OCI-M2 (cell line): ENCODE data around the gene PCNT.
"Not testable (repeated sequence)": the region's sequence is repeated elsewhere in the genome, so short reads cannot be mapped to it uniquely, and the experiment has no call there.

ENCODE experiments used
- DNase-seq: peaks from one replicate; lab custom pipeline; 2025; ENCODE audit not compliant: unreplicated experiment; lab: John Stamatoyannopoulos, UW

Gene PCNT

DNA sequence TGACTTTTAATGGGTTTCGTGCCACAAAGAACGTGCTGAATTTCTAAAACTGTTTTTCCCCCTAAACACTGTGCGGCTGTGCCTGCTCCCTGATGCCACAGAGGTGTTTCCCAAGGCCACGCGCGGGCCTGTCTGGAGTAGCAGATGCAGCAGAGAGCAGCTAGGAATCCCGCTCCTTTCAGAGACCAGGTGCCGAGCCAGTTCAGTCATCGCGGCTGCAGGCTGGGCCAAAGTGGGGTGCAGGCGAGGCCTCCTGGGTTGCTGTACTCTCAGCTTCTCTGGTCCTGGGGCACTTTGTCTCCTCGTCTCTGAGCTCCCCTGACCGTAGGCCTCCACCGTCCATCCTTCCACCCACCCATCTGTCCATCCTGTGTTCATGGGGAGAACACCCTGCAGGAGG, 117.4 kb downstream of the PCNT start:
- no peak for DNase-seq

DNA sequence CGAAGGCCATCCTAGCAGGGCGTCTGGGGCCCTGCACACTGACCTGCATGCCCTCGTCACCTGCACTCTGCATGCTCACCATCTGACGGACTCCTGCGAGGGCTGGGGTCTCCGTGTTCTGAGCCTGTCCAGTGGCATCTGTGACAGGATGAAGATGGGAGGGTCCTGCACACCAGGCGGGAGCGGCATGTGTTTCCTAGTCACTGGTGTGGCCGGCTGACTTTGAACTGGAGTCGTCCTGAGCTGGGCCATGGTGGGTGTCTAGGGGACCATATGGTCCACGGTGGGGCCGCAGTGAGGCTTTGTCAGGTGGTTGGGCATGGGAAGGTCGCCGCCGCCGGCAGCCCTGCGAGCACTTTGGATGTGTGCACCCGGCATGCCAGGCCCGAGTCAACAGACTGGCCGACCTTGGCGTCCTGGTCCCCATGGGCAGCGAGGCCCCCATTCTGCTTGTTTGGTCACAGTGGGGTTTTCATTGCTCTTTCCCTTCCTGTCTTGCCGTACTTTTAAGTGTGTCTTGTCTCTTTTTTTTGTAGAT, 118.1 kb downstream of the PCNT start:
- DNase-seq = no peak

DNA sequence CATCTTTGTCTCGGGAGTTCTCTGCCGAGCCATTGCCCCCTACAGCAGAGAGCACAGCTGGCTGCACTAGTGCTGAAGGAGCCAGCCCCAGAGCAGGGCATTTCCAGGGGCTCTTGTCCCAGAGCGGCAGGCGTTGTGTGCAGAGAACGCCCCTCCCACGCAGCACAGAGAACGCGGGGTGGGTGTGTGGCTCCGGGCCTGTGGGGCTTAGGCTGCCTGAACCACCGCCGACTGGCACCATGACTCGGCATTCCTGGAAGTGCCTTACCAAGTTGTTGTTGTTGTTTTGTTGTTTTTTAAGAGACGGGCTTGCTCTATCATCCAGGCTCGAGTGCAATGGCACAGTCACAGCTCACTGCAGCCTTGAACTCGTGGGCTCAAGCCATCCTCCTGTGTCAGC, 119.0 kb downstream of the PCNT start:
- DNase-seq = no peak

DNA sequence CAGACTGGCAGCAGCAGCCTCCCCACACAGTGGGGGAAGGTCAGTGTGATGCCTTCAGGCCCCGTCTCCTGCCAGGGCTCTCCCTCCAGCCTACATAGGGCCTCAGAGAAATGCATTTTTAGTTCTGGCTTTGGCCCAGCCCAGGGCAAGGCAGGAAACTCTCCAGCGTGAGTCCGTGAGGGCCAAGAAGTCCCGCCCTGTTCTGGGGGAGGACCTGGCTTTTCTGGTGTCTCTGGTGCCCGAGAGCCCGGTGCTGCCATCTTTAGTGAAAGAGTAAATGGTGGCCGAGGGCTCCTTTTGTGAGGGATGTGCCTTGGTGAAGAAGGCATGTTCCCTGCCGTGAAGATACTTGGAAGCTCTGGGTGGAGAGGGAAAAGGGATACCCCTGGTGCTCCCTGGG, 120.0 kb downstream of the PCNT start:
- no peak for DNase-seq

DNA sequence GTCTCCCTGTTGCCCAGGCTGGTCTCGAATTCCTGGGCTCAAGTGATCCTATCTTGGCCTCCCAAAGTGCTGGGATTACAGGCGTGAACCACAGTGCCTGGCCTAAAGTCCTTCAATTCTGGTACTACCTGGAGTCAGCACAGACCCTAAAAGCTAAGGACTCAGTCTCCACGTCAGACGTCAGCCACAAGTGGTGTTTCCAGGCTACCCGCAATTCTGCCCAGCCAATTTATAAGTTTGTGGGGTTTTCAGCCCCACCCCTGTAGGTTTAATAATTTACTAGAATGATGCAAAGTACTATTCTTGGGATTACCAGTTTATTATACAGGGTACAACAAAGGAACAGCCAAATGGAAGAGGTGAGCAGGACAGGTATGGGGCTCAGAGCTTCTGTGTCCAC, 124.2 kb downstream of the PCNT start:
- no peak for DNase-seq

DNA sequence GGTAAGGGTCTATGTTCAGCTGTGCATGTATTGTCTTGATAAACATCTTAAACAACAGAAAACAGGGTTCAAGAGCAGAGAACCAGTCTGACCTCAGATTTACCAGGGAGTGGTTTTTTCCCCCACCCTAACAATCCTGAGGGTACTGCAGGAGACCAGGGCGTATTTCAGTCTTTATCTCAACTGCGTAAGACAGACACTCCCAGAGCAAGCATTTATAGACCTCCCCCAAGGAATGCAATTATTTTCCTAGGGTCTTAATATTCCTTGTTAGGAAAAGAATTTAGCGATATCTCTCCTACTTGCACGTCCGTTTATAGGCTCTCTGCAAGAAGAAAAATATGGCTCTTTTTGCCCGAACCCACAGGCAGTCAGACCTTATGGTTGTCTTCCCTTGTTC, 124.9 kb downstream of the PCNT start:
- DNase-seq = not testable (repeated sequence)

DNA sequence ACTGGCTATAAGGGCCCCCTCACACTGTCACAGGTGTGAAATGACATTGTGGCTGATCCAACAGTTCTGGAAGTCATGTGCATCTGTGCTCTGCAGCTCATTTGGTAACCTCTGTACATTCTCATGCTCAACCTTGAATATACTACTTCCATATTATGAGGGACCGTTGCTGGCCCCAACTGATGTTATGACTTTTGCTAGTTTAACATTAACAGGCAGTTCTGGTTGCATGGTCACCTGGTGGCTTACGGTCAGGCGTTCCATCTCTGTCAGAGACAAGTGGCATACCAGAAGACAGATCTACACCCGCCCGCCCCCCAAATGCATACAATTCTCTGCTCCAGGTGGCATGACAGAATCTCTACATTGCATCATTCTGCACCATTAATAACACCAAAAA, 128.8 kb downstream of the PCNT start:
- no peak for DNase-seq

DNA sequence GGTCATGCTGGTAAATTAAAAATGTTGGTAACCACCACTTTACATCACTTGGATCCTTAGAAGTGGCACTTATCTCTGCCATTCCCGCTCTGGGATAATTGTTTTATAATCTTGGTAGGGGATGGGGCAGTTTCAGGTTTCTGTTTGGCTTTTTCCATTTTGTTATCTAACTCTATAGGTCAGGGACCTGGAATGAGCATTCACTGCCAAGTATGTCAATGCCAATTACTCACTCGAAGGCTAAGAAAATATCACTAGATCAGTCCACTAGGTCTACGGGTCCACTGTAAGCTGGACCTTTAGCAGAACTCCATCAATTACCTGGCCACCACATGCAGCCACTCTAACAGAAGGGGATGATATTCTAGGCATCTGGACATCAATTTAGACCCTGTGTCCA, 130.2 kb downstream of the PCNT start:
- no peak for DNase-seq

DNA sequence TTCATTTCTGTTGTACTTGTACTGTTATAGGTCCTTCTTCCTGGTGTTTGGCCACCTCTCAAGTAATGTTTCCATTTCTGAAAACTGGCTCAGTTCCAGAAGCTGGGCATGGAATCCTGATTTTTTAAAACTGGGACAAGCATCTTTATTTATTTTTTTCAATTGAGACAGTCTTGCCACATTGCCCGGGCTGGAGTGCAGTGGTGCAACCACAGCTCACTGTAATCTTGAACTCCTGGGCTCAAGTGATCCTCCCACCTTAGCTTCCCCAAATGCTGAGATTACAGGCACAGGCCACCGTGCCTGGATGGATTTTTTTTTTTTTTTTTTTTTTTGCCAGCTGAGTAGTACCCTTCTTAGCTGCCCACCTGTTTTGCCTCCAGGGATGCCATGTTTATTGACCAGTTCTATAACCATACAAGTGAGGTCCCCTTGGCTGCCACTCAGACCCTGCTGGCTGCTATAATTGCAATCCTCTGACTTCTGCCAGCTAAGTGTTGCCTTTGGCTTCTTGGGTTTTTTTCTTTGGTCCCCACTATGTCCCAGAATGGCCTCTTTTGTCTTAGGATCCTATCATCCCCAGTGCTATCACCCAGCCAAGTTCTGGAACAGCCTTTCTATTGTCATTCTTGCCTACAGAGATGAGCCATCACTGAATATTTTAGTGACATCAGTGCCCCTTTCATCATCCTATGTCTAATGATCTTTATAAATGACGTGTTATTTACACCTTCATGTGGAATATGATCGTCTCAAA, 130.9 kb downstream of the PCNT start:
- DNase-seq = no peak

DNA sequence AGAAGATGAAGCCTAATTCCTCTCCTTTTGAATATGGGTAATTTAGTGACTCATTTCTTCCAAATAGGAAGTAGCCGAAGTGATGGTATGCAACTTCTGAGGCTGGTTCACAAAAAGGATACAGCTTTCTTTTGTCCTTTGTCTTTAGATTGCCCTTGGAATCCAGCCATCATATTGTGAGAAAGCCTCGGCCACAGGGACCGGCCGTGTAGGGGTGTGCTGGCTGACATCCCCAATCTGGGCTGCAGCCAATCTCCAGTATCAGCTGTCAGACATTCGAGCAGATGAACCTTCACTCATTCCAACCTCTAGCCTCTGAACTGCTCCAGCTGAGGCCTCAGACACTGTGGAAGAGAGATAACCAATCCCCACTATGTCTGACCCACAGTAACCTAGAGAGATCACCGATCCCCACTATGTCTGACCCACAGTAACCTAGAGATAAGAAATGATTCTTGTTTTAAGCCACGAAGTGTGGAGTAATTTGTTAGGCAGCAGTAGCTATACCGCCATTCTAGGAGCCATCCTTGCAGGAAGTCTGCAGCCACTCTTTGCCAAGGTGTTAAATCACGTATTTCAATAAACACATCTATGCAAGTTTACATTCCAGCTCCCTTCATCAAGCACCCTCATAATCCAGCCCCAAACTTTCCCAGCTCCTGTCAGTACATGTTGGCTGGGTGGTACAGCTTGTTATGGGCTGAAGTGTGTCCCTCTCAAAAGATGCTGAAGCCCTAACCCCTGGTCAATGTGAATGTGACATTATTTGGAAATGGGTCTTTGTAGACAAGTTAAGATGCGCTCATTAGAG, 131.8 kb downstream of the PCNT start:
- peak; percentile 80 for DNase-seq

DNA sequence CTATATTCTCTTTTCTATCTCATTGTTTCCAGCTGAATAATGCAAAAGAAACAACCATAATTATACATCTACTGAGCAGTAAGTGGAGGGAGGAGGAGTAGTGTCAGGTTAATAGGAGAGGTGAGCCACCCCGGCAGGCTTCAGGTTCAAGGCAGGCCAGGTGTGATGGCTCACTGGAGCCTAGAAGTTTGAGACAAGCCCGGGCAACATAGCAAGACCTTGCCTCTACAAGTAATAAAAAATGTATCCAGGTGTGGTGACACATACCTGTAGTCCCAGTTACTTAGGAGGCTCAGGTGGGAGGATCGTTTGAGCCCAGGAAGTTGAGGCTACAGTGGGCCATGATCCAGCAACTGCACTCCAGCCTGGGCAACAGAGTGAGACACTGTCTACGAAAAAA, 132.8 kb downstream of the PCNT start:
- DNase-seq = no peak

DNA sequence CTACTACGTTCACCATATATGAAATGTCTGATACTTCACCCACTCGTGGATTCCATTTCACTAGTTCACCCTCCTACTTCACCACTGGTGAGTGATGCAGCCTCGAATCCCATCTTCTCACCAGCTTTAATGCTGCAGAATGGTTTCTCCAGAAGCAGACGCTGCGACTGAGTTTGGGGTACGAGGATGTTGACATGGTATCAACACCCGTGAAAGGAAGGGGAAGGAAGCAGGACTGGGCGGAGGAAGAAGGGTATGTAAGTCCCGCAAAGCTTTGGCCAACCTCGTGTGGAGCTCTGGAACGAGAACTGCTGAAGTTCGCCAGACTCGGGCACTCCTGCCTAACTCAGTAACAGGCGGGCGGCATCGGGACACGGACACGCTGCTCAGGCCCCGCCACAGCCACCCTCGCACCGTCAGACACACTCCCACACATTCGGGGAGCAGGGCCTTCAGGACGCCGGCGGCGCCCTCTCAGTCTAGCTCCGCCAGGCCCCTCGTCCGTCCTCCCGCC, 133.9 kb downstream of the PCNT start:
- DNase-seq = peak; percentile 96

DNA sequence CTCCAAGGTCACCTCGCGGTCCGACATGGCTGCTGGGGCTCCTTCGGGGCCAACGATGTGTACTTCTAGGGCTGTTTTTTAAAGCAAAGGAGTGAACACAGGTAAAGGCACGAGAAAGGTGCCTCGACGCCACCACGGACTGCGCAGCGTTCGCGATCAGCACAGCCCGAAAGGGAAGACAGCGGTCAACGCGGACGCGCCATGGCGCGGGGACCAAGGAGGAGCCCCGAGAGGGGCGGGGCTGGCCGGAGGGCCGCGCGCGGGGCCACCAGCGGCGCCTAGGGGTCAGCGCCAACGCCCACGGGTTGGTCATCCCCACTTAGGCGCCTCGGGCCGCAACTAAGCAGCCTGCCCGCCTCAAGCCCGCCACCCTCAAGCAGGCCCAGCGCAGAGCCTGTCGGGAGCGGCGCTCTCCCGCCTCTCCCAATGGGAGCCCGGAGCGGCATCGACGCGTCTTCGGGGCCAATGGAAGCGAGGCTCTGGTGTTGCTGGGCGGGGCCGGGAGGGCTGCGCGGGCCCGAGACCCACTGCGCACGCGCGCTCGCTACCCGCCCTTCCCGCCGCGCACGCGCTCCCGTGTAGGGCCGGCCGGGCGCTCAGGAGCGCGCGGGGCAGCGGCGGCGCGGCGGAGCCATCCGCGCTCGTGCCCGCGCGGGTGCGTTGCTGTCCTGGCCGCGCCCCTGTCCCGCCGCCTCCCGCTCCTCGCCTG, 134.5 kb downstream of the PCNT start, which contains the start of gene DIP2A:
Gene DIP2A (plus strand): TSS at position 577 of the 709 bp plus-strand sequence. CDS start 241 bp downstream, outside the sequence.
- DNase-seq = peak; percentile 99

DNA sequence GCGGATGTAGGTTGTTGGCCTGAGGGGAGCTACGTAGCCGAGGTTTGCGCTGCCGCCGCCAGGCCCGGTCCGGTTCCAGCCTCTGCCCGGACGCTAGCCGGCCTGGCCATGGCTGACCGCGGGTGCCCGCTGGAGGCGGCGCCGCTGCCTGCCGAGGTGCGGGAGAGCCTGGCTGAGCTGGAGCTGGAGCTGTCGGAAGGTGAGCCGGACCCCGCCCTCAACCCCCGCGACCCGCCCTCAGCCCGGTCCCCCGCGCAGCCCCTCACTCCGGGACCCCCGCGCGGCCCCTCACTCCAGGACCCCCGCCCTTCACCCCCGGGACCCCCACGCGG, 135.0 kb downstream of the PCNT start:
- DNase-seq = no peak

DNA sequence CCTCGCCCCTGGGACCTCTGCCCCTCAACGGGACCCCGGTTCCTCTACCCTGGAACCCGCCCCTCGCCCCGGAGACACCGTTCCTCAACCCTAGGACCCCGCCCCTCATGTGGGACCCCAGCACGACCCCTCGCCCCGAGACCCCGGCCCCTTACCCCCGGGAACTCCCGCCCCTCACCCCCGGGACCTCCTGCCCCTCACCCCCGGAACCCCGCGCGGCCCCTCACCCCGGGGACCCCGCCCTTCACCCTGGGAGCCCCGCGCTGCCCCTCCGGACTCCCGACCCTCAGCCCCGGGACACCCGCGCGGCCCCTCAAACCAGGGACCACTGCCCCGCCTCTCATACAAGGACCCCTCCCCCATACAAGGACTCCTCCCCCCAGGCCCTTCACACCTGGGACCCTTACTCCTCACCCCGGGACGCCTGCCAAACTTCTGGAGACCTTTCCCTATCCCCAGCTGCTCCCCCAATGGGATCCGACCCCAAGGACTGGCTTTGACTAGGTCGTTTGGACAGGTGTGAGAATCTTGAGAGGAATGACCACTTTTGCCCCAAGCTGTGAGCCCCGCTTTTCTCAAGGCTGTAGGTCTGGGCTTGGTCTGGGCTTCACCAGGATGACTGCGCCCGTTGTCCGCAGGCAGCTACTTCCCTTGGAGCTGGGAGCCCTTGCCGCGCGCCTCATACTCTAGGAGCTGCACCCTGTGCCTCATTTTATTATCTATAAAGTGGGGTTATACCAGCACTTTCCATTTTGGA, 135.6 kb downstream of the PCNT start:
- DNase-seq = no peak

DNA sequence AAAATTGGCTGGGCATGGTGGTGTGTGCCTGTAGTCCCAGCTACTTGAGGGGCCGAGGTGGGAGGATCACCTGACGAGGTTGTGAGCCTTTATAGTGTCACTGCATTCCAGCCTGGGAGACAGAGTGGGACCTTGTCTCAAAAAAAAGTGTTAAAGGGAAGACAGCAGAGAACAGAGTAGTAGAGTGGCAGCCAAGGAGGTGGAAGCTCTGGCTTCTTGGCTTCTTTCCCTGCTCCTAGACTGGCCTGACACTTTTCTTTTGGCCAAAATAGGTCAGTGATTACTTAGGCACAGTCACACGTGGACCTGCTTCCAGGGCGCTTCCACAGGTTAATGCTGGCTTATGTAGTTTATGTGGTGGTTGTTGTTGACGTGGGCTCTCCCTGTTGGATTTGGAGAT, 138.0 kb downstream of the PCNT start:
- no peak for DNase-seq

DNA sequence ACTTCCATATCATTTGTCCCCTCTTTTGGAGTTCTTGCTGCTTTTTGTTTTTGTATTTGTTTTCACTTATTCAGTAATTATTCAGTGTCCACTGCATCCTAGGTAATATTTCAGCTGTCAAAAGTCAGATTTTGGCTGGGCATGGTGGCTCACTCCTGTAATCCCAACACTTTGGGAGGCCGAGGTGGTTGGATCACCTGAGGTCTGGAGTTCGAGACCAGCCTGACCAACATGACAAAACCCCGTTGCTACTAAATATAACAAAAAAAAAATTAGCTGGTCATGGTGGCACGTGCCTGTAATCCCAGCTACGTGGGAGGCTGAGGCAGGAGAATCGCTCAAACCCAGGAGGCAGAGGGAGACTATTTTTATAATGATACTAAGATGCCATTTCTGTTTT, 141.2 kb downstream of the PCNT start:
- DNase-seq = not testable (repeated sequence)

DNA sequence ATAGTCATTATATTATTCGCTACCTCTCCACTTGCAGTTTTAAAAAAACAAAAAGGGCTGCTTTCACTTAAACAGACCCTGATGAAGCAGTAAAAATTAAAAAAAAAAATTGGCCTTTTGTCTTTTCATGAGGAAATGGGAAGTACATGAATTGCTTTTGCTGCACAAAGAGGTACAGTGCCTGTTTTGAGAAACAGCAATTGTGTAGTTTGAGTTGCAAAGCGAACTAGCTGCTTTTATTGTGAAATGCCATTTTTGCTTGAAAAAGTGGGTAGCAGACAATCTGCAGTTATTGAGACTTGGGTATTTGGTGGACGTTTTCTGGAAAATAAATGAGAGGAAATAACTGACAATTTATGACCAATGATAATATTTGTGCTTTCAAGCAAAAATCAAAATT, 141.7 kb downstream of the PCNT start:
- DNase-seq = no peak

DNA sequence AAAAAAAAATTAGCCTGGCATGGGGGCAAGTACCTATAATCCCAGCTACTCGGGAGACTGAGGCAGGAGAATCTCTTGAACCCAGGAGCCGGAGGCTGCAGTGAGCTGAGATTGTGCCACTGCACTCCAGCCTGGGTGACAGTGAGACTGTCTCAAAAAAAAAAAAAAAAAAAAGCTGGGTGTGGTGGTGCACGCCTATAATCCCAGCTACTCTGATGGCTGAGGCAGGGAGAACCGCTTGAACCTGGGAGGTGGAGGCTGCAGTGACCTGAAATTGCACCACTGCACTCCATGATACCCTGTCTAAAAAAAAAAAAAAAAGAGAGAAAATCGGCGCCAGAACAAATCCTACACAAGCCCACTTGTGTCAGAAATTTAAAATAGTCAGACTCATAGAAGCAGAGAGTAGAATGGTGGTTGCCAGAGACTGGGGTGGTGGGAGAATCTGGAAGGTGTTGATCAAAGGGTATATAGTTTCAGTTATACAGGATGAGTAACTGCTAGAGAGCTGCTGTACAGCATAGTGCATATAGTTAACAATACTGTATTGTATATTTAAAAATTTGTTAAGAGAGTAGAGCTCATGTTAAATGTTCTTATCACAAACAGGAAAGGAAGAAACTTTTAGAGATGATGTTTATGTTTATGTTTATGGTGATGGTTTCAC, 144.3 kb downstream of the PCNT start:
- no peak for DNase-seq

DNA sequence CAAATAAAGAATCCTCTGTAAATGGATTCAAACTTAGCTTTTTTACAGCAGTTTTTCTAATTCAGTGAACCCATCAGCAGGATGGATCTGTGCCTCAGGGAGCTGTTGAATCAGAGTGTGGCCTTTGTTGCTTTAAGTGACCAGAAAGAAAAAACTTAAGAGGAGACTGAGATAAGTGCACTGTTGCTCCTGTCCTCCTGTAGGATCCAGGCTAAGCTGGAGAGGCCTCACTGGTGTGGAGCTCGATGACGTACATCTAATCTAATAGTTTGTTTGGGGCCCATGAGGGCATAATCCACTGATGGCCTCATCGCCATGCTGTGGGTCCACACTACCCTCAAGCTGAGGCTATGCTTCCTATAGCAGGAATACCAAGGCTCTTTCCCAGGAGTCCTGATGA, 145.3 kb downstream of the PCNT start:
- no peak for DNase-seq
